ENCODE results near the gene TSHZ3.

DNA sequence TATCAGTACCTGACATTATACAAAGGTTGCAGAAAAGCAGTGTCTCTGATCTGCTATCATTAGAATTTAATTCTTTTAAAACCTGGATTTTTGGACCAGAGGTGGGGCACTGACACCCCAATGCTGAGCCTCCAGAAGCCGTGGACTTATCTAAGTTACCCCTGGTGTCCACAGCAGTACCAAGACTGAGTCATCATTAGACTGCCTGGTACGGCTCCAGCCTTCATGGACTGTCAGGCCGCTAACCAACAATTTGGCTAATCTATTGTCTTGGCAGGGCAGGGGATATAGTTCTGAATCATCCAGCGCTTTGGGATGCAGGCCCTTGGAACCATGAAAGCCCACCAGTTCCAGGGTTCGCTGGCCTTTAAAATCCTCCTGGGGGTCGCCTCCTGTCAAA is 78.3 kb downstream of the TSHZ3 start:
- TF ChIP-seq, protein P1, sequence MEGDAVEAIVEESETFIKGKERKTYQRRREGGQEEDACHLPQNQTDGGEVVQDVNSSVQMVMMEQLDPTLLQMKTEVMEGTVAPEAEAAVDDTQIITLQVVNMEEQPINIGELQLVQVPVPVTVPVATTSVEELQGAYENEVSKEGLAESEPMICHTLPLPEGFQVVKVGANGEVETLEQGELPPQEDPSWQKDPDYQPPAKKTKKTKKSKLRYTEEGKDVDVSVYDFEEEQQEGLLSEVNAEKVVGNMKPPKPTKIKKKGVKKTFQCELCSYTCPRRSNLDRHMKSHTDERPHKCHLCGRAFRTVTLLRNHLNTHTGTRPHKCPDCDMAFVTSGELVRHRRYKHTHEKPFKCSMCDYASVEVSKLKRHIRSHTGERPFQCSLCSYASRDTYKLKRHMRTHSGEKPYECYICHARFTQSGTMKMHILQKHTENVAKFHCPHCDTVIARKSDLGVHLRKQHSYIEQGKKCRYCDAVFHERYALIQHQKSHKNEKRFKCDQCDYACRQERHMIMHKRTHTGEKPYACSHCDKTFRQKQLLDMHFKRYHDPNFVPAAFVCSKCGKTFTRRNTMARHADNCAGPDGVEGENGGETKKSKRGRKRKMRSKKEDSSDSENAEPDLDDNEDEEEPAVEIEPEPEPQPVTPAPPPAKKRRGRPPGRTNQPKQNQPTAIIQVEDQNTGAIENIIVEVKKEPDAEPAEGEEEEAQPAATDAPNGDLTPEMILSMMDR (IDR thresholded peaks at IDR 0.05; ENCODE audit: low read depth, low read length), result no peak
- no peak for TF ChIP-seq EZH2phosphoT487 (IDR thresholded peaks at IDR 0.05; ENCODE audit: low read depth)

All from OCI-LY3 (cell line).